ENCODE results near the gene DCLK2.

The DCLK2 gene

GRCh38 chr4:150211016-150211415 is 132.8 kb downstream of the DCLK2 start:
- no peak overlapping the region for H3K9ac ChIP-seq
- no peak overlapping the region for H3K27ac ChIP-seq
- no peak overlapping the region for H3K4me2 ChIP-seq
- no peak overlapping the region for H3K4me3 ChIP-seq
- H4K20me1 ChIP-seq, result no peaks in the 10 kb centered on the region
- no peaks in the 10 kb centered on the region for H3K36me3 ChIP-seq
- H3K27me3 ChIP-seq, result no peaks in the 10 kb centered on the region
- no peaks in the 10 kb centered on the region for H3K9me3 ChIP-seq
- H3K4me1 ChIP-seq, result no peaks in the 10 kb centered on the region
- no peak for TF ChIP-seq Cebpa-rat (IDR thresholded peaks at IDR 0.05)

DNA sequence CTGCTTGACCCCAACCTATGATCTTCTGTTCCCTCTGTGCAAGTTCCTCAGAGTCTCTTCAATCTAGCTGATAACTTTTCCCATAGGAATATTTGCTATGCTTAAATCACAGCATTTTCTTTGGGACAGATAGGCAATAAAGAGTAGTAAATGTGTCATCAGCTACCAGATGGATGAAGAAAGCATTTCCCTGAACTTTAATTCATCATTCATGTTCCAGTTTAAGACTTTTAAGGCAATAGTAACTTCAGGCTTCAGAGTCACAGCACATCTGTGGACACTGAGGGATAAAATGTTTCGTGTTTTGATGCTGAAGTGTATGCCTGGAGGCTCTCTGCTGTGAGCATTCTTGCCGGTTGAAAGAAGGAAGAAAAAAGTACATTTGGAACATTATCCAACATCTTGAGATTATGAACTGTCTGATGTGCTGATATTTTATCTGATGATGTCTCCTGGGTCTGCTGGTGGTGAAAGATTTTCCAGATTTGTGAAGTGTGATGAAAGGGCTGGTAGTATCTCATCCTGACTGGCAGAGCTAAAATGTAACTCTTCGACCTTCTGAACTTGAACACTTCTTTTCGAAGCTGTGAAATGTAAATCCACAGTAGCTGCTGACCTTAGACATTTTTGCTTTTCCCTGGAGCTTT is 133.7 kb downstream of the DCLK2 start:
- H3K9ac ChIP-seq, result no peak overlapping the region
- no peaks in the 10 kb centered on the region for H3K27me3 ChIP-seq
- no peaks in the 10 kb centered on the region for H3K4me1 ChIP-seq
- no peak for TF ChIP-seq Cebpa-rat (IDR thresholded peaks at IDR 0.05)
- H4K20me1 ChIP-seq, result no peaks in the 10 kb centered on the region
- H3K4me2 ChIP-seq, result no peak overlapping the region
- no peaks in the 10 kb centered on the region for H3K36me3 ChIP-seq
- no peak overlapping the region for H3K4me3 ChIP-seq
- H3K27ac ChIP-seq, result no peak overlapping the region
- no peaks in the 10 kb centered on the region for H3K9me3 ChIP-seq

GRCh38 chr4:150212485-150212884 is 134.2 kb downstream of the DCLK2 start:
- H3K27me3 ChIP-seq, result no peaks in the 10 kb centered on the region
- no peak overlapping the region for H3K4me3 ChIP-seq
- no peaks in the 10 kb centered on the region for H3K36me3 ChIP-seq
- no peak for TF ChIP-seq Cebpa-rat (IDR thresholded peaks at IDR 0.05)
- no peaks in the 10 kb centered on the region for H3K9me3 ChIP-seq
- H3K4me2 ChIP-seq, result no peak overlapping the region
- no peak overlapping the region for H3K9ac ChIP-seq
- no peaks in the 10 kb centered on the region for H3K4me1 ChIP-seq
- H3K27ac ChIP-seq, result no peak overlapping the region
- no peaks in the 10 kb centered on the region for H4K20me1 ChIP-seq

GRCh38 chr4:150212927-150213326 is 134.7 kb downstream of the DCLK2 start:
- Histone ChIP-seq H3K36me3 (no peaks in the 10 kb centered on the region), H3K27ac (no peak overlapping the region), H4K20me1 (no peaks in the 10 kb centered on the region), H3K4me3 (no peak overlapping the region), H3K4me1 (no peaks in the 10 kb centered on the region), H3K27me3 (no peaks in the 10 kb centered on the region), H3K9ac (no peak overlapping the region), H3K4me2 (no peak overlapping the region), H3K9me3 (no peaks in the 10 kb centered on the region)
- no peak for TF ChIP-seq Cebpa-rat (IDR thresholded peaks at IDR 0.05)

- Histone ChIP-seq H3K4me3 (no peak overlapping the region), H3K27me3 (no peaks in the 10 kb centered on the region), H3K4me1 (no peaks in the 10 kb centered on the region), H3K9me3 (no peaks in the 10 kb centered on the region), H3K27ac (no peak overlapping the region), H3K36me3 (no peaks in the 10 kb centered on the region), H3K4me2 (no peak overlapping the region), H3K9ac (no peak overlapping the region), H4K20me1 (no peaks in the 10 kb centered on the region)
- no peak for TF ChIP-seq Cebpa-rat (IDR thresholded peaks at IDR 0.05)
Measured at GRCh38 chr4:150215601-150216000, 137.4 kb downstream of the DCLK2 start.

GRCh38 chr4:150216726-150217125 is 138.5 kb downstream of the DCLK2 start:
- no peak overlapping the region for H3K9ac ChIP-seq
- no peaks in the 10 kb centered on the region for H3K36me3 ChIP-seq
- no peaks in the 10 kb centered on the region for H3K4me1 ChIP-seq
- H3K9me3 ChIP-seq, result no peaks in the 10 kb centered on the region
- no peaks in the 10 kb centered on the region for H3K27me3 ChIP-seq
- no peak overlapping the region for H3K4me3 ChIP-seq
- no peak for TF ChIP-seq Cebpa-rat (IDR thresholded peaks at IDR 0.05)
- H4K20me1 ChIP-seq, result no peaks in the 10 kb centered on the region
- no peak overlapping the region for H3K4me2 ChIP-seq
- H3K27ac ChIP-seq, result no peak overlapping the region

DNA sequence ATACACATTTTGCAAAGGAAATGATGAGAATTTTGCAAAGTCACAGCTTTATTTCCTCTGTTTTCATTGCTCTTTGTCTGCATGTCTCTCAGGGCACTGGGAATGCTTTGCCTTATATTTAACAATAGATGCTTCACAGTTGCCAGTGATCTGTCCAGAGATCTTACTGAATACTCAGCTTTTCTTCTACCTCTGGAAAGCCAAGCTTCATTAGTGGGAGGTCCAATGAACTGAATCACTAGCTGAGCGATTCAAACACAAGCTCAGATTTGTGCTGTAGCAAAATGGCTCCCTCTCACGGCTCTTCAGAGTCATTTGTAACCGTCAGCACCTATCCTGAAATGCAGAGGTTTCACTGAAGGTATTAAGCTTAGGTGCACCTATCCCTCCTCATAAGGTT is 138.9 kb downstream of the DCLK2 start:
- H3K4me1 ChIP-seq, result no peaks in the 10 kb centered on the region
- no peak overlapping the region for H3K4me3 ChIP-seq
- no peak for TF ChIP-seq Cebpa-rat (IDR thresholded peaks at IDR 0.05)
- no peak overlapping the region for H3K4me2 ChIP-seq
- H3K9me3 ChIP-seq, result no peaks in the 10 kb centered on the region
- no peaks in the 10 kb centered on the region for H3K27me3 ChIP-seq
- H3K27ac ChIP-seq, result no peak overlapping the region
- H3K36me3 ChIP-seq, result 0 out of 2 replicates have a peak, but pooled peaks cover 2% of the 10 kb centered on the region
- H4K20me1 ChIP-seq, result no peaks in the 10 kb centered on the region
- H3K9ac ChIP-seq, result no peak overlapping the region

DNA sequence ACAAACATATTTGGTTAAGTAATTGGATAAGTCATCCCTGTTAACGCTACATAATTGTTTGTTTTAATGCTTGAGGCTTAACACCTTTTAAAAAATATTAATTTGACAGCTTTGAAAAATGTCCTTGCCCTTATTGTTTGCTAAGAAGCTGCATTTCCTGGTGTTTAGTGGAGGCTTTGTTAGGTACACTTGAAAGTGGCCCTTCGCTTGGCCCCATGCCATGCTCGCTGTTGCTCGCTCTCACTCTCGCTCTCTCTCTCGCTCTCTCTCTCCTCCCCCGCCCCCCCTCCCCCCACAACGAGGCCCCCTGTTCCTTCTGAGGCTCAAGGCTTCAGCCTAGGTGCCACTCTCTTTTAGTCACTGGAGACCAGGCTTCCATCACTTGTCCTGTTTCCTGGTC is 139.6 kb downstream of the DCLK2 start:
- H3K9me3 ChIP-seq, result no peaks in the 10 kb centered on the region
- H3K27me3 ChIP-seq, result no peaks in the 10 kb centered on the region
- no peak overlapping the region for H3K4me2 ChIP-seq
- H3K27ac ChIP-seq, result no peak overlapping the region
- H3K4me3 ChIP-seq, result no peak overlapping the region
- no peak overlapping the region for H3K9ac ChIP-seq
- no peaks in the 10 kb centered on the region for H3K4me1 ChIP-seq
- no peaks in the 10 kb centered on the region for H4K20me1 ChIP-seq
- H3K36me3 ChIP-seq, result 0 out of 2 replicates have a peak, but pooled peaks cover 7% of the 10 kb centered on the region
- no peak for TF ChIP-seq Cebpa-rat (IDR thresholded peaks at IDR 0.05)

GRCh38 chr4:150218447-150218846 is 140.2 kb downstream of the DCLK2 start:
- no peaks in the 10 kb centered on the region for H3K4me1 ChIP-seq
- H3K27me3 ChIP-seq, result no peaks in the 10 kb centered on the region
- no peak overlapping the region for H3K4me3 ChIP-seq
- H3K27ac ChIP-seq, result no peak overlapping the region
- no peaks in the 10 kb centered on the region for H3K9me3 ChIP-seq
- no peak for TF ChIP-seq Cebpa-rat (IDR thresholded peaks at IDR 0.05)
- no peak overlapping the region for H3K9ac ChIP-seq
- H4K20me1 ChIP-seq, result no peaks in the 10 kb centered on the region
- H3K4me2 ChIP-seq, result no peak overlapping the region
- 0 out of 2 replicates have a peak, but pooled peaks cover 7% of the 10 kb centered on the region for H3K36me3 ChIP-seq

- no peaks in the 10 kb centered on the region for H3K9me3 ChIP-seq
- H3K9ac ChIP-seq, result no peak overlapping the region
- H3K36me3 ChIP-seq, result peaks cover 11% of the 10 kb centered on the region; the same call in 1 of the 2 replicates
- H4K20me1 ChIP-seq, result no peaks in the 10 kb centered on the region
- H3K27ac ChIP-seq, result no peak overlapping the region
- no peak overlapping the region for H3K4me3 ChIP-seq
- H3K27me3 ChIP-seq, result no peaks in the 10 kb centered on the region
- no peak for TF ChIP-seq Cebpa-rat (IDR thresholded peaks at IDR 0.05)
- no peak overlapping the region for H3K4me2 ChIP-seq
- H3K4me1 ChIP-seq, result no peaks in the 10 kb centered on the region
Measured at GRCh38 chr4:150219841-150220240, 141.6 kb downstream of the DCLK2 start.

Measured in BLaER1 (cell line).